ENCODE measurements around the gene EGLN3.
"Not testable (repeated sequence)": the region's sequence is repeated elsewhere in the genome, so short reads cannot be mapped to it uniquely, and the experiment has no call there.

EGLN3 gene

DNA sequence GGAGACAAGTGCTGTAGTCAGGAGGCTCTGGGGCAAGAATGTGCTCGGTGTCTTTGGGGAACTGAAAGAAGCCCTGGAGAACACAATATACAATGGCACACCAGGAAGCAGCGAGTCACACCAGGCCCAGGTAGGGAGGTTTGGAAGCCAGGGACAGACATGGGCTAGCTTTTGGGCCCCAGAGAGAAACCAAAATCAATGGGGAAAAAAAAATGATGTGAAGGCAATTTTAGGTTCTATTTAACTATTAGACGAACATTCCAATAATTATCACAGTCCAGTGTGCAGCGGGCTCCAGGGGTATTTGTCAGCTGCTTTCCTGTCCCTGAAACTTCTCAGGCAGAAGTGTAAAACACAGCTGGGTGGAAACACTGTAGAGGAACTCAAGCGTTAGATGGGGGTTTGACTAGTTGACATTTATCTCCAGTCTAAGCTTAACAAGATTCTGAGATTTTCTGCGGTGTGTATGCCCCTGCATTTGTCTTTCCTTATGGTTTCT is 21.8 kb upstream of the EGLN3 start:
- no peak overlapping the region for H3K9ac ChIP-seq (ENCODE audit: low read depth, low read length)
- H3K9me3 ChIP-seq (ENCODE audit: control insufficient read depth, insufficient read depth, low read length), result no peaks in the 10 kb centered on the region
- no peaks in the 10 kb centered on the region for H3K4me1 ChIP-seq (ENCODE audit: insufficient read depth, low read length)
- no peaks in the 10 kb centered on the region for H3K36me3 ChIP-seq (ENCODE audit: insufficient read depth, low read length)

- not testable (repeated sequence) for H3K4me1 ChIP-seq (ENCODE audit: insufficient read depth, low read length); H3K9ac ChIP-seq (ENCODE audit: low read depth, low read length); H3K36me3 ChIP-seq (ENCODE audit: insufficient read depth, low read length); H3K9me3 ChIP-seq (ENCODE audit: control insufficient read depth, insufficient read depth, low read length)
Observed at GRCh38 chr14:33969846-33970245, 19.0 kb upstream of the EGLN3 start.

DNA sequence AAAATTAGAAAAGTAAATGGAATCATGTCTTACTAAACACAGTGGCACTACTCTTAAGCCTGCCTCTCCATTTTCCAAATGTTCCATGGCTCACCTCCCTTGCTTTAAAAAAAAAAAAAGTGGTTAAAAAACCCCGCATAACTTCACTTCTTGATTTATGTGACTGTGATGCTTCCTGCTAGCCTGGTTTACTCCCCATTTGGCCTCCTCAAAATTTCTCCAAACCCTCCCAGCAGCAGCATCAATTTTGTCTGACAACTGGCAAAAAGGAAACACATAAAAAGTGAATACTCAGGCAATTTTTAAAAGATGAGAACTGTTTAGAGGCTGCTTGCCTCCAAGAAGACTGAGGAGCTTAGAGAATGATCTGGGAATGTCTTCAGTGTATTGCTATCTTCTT is 17.8 kb upstream of the EGLN3 start:
- H3K9me3 ChIP-seq (ENCODE audit: control insufficient read depth, insufficient read depth, low read length), result no peaks in the 10 kb centered on the region
- H3K9ac ChIP-seq (ENCODE audit: low read depth, low read length), result no peak overlapping the region
- H3K36me3 ChIP-seq (ENCODE audit: insufficient read depth, low read length), result no peaks in the 10 kb centered on the region
- H3K4me1 ChIP-seq (ENCODE audit: insufficient read depth, low read length), result peaks cover 5% of the 10 kb centered on the region; the same call in 1 of the 2 replicates

GRCh38 chr14:33967138-33967537 is 16.3 kb upstream of the EGLN3 start:
- Histone ChIP-seq H3K36me3 (ENCODE audit: insufficient read depth, low read length) (no peaks in the 10 kb centered on the region), H3K9ac (ENCODE audit: low read depth, low read length) (no peak overlapping the region), H3K4me1 (ENCODE audit: insufficient read depth, low read length) (peaks cover 5% of the 10 kb centered on the region; the same call in 1 of the 2 replicates), H3K9me3 (ENCODE audit: control insufficient read depth, insufficient read depth, low read length) (no peaks in the 10 kb centered on the region)

DNA sequence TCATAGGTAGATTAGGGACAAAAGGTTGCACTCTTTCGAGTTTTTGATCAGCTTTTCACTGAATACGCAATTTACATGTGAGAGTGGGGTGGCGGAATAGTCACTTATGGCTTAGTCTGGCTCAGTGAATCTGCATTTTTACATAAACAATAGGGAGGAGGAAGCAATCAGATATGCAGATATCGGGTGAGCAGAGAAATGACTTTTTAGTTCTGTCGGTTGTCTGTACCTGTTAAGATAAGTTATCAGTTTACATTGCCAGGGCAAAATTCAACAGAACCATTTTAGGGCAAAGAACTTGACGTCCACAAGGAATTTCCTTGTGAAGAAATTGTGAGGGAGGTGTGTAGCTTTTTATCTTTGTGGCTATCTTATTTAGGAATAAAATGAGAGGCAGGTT is 15.4 kb upstream of the EGLN3 start:
- H3K36me3 ChIP-seq (ENCODE audit: insufficient read depth, low read length), result no peaks in the 10 kb centered on the region
- H3K4me1 ChIP-seq (ENCODE audit: insufficient read depth, low read length), result peaks cover 5% of the 10 kb centered on the region; the same call in 1 of the 2 replicates
- H3K9ac ChIP-seq (ENCODE audit: low read depth, low read length), result no peak overlapping the region
- no peaks in the 10 kb centered on the region for H3K9me3 ChIP-seq (ENCODE audit: control insufficient read depth, insufficient read depth, low read length)

DNA sequence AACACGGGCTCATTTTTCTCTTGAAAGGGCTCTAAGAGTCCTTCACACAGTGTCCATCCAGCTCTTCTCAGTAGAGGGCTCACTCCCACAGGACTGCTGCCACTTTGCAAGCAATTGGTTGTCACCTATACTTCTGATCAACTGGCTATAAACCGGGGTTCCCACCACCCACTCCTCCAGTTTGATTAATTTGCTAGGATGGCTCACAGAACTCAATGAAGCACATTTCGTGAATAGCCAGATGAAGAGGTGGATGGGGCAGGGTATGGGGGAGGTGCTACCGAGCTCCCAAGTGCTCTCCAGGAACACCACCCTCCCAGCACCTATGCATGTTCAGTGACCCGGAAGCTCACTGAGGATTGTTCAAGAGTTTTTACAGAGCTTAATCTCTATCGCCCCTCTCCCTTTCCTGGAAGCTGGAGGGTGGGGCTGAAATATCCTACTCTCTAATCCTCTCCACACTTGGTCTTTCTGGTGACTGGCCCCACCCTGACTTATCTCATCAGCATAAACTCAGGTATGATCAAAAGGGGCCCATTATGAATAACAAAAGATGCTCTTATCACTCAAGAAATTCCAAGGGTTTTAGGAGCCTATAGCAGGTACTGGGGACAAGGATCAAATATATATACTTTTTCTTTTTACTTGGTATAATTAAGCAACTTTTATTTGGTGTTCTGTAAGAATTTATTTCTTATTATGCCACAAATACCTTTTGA is 13.9 kb upstream of the EGLN3 start:
- no peaks in the 10 kb centered on the region for H3K36me3 ChIP-seq (ENCODE audit: insufficient read depth, low read length)
- H3K9ac ChIP-seq (ENCODE audit: low read depth, low read length), result no peak overlapping the region
- H3K9me3 ChIP-seq (ENCODE audit: control insufficient read depth, insufficient read depth, low read length), result no peaks in the 10 kb centered on the region
- peaks cover 7% of the 10 kb centered on the region for H3K4me1 ChIP-seq (ENCODE audit: insufficient read depth, low read length)

GRCh38 chr14:33963892-33964291 is 13.0 kb upstream of the EGLN3 start:
- no peak overlapping the region for H3K9ac ChIP-seq (ENCODE audit: low read depth, low read length)
- H3K4me1 ChIP-seq (ENCODE audit: insufficient read depth, low read length), result peaks cover 9% of the 10 kb centered on the region
- no peaks in the 10 kb centered on the region for H3K9me3 ChIP-seq (ENCODE audit: control insufficient read depth, insufficient read depth, low read length)
- no peaks in the 10 kb centered on the region for H3K36me3 ChIP-seq (ENCODE audit: insufficient read depth, low read length)

DNA sequence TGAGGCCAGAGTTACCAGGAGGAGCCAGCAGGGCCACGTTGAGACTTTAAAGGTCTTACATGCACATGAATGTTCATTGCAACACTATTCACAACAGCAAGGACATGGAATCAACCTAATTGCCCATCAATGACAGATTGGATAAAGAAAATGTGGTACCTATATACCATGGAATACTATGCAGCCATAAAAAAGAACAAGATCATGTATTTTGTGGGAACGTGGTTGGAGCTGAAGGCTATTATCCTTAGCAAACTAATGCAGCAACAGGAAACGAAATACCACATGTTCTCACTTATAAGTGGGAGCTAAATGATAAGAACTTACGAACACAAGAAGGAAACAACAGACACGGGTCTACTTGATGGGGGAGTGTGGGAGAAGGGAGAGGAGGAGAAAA is 11.6 kb upstream of the EGLN3 start:
- not testable (repeated sequence) for H3K4me1 ChIP-seq (ENCODE audit: insufficient read depth, low read length); H3K9me3 ChIP-seq (ENCODE audit: control insufficient read depth, insufficient read depth, low read length); H3K36me3 ChIP-seq (ENCODE audit: insufficient read depth, low read length); H3K9ac ChIP-seq (ENCODE audit: low read depth, low read length)

DNA sequence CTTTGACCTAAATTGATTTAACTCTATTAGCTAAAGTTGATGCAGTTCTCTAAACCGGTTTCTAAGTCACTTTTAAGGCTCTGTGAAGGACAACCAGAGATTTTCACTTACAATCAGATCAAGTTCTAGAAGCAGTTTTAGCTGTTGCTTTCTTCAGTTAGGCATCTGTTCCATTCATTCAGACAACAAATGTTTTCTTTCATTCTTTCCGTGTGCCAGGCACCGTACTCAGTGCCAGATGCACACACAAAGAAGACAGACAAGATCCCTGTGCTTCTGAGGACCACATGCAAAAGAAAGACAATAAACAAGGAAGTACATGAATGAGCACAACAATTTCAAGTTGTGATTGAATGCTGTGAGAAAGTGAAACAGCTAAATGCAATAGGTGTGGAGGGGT is 11.1 kb upstream of the EGLN3 start:
- Histone ChIP-seq H3K36me3 (ENCODE audit: insufficient read depth, low read length) (no peaks in the 10 kb centered on the region), H3K9me3 (ENCODE audit: control insufficient read depth, insufficient read depth, low read length) (no peaks in the 10 kb centered on the region), H3K4me1 (ENCODE audit: insufficient read depth, low read length) (peaks cover 9% of the 10 kb centered on the region), H3K9ac (ENCODE audit: low read depth, low read length) (no peak overlapping the region)

DNA sequence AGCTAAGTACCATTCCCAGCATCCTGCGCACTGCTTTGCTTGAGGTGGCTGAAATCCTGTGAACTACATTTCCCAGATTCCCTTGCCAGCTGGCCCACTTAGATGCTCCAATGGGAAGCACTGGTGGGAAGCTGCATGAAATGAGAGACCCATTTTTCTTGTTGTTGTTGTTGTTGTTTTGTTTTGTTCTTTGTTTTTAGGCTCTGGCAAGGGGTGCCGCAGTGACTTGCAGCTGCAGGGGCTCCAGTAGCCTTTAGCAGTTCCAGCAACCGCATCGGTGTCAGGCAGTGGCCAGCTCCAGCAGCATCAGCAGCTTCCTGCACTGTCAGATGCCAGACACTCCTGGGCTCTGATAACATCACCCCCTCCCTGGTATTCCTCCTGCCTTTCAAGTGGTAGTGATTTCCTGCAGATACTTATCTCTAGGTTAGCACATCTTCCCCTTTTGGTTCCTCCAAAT is 8.8 kb upstream of the EGLN3 start:
- peaks cover 5% of the 10 kb centered on the region; the same call in 1 of the 2 replicates for H3K4me1 ChIP-seq (ENCODE audit: insufficient read depth, low read length)
- no peaks in the 10 kb centered on the region for H3K9me3 ChIP-seq (ENCODE audit: control insufficient read depth, insufficient read depth, low read length)
- H3K36me3 ChIP-seq (ENCODE audit: insufficient read depth, low read length), result no peaks in the 10 kb centered on the region
- no peak overlapping the region; the same call in 1 of the 2 replicates for H3K9ac ChIP-seq (ENCODE audit: low read depth, low read length)

DNA sequence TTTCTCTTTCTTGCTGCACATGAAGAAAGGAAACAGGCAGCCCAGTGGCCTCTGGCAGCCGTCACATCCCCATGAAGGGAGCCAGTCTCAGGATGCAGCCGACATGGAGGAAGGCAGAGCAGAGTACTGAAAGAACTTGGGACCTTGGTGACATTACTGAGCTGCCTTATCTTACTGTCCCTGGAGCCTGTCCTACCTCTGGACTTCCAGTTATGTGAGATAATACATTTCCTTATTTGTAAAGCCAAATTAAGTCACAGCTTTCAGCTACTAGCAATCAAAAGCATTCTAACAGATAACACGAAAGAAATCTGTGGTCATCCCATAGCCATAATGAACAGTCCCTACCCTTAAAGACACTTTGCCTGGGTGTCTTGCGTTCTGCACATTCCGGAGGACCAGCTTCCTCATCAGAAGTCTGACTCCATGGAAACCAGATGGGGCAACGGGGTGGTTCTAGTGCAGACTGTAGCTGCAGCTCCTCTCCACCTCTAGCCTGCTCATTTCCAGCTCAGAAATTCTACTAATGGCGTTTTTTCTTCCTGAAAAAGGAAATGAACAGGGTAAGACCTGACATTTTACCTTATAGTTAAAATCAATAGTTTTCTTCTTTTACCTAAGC is 7.8 kb upstream of the EGLN3 start:
- H3K9ac ChIP-seq (ENCODE audit: low read depth, low read length), result no peak overlapping the region
- H3K9me3 ChIP-seq (ENCODE audit: control insufficient read depth, insufficient read depth, low read length), result no peaks in the 10 kb centered on the region
- no peaks in the 10 kb centered on the region for H3K36me3 ChIP-seq (ENCODE audit: insufficient read depth, low read length)
- peaks cover 5% of the 10 kb centered on the region; the same call in 1 of the 2 replicates for H3K4me1 ChIP-seq (ENCODE audit: insufficient read depth, low read length)

DNA sequence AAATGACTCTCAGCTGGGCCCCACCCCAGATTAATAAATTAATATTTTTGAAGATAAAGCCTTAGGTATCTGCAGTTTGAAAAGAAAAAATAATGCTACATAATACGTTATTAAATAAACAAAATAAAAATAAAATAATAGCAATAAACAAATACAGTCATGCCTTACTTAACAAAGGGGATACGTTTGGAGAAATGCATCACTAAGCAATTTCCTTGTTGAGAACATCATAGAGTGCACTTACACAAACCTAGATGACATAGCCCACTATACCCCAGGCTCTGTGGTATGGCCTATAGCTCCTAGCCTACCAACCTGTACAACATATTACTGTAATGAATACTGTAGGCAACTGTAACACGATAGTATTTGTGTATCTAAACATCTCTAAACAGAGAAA is 7.1 kb upstream of the EGLN3 start:
- Histone ChIP-seq H3K4me1 (ENCODE audit: insufficient read depth, low read length) (peaks cover 5% of the 10 kb centered on the region; the same call in 1 of the 2 replicates), H3K36me3 (ENCODE audit: insufficient read depth, low read length) (no peaks in the 10 kb centered on the region), H3K9me3 (ENCODE audit: control insufficient read depth, insufficient read depth, low read length) (no peaks in the 10 kb centered on the region), H3K9ac (ENCODE audit: low read depth, low read length) (no peak overlapping the region)

GRCh38 chr14:33957299-33957698 is 6.4 kb upstream of the EGLN3 start:
- Histone ChIP-seq H3K36me3 (ENCODE audit: insufficient read depth, low read length) (no peaks in the 10 kb centered on the region), H3K9me3 (ENCODE audit: control insufficient read depth, insufficient read depth, low read length) (no peaks in the 10 kb centered on the region), H3K9ac (ENCODE audit: low read depth, low read length) (no peak overlapping the region), H3K4me1 (ENCODE audit: insufficient read depth, low read length) (peaks cover 5% of the 10 kb centered on the region; the same call in 1 of the 2 replicates)

DNA sequence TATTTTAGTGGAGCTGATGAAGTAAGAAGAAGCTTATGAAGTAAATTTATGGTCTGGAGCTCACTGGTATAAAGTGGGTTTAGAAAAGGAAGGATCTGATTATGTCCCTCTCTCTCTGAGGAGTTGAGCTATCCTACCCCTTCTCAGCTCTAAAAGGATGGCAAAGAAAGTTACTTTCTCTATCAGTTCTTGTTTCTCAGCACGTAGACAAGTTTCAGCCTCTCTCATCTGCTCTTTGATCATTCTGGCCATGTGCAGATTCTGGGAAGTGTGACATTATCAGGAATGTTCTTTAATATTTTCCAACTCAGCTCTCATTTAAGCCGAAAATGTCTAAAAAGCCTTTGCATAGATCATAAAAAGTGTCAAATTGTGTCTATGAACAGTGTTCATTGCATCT is 5.8 kb upstream of the EGLN3 start:
- Histone ChIP-seq H3K4me1 (ENCODE audit: insufficient read depth, low read length) (peaks cover 6% of the 10 kb centered on the region; the same call in 1 of the 2 replicates), H3K9me3 (ENCODE audit: control insufficient read depth, insufficient read depth, low read length) (no peaks in the 10 kb centered on the region), H3K36me3 (ENCODE audit: insufficient read depth, low read length) (no peaks in the 10 kb centered on the region), H3K9ac (ENCODE audit: low read depth, low read length) (no peak overlapping the region)

DNA sequence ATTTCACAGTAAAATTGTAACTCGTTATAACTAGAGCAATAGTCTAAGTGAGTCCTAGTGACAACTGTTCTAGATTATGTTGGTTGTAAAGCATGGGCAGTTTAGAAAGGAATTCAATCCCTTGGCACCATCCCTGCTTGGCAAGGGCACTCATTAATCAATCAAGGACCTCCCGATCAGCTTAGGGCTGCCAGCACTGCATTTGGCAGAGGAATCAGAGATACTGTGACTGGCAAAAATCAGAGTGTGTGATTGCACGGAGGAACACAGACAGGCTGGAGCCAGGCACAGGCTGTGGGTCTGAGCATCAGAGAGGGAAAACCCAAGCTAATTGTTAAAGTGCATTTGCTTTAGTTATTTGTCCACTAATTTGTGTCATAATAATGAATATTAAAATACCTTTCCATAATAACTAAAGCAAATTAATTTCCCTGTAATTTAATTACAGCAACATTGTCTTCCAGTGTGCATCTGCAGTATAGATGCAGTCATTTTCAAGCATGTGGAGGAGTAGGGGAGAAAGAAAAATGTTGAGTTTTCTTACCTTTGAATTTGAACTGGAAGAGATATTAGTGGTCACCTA is 3.2 kb upstream of the EGLN3 start:
- Histone ChIP-seq H3K9ac (ENCODE audit: low read depth, low read length) (no peak overlapping the region), H3K36me3 (ENCODE audit: insufficient read depth, low read length) (no peaks in the 10 kb centered on the region), H3K4me1 (ENCODE audit: insufficient read depth, low read length) (peaks cover 6% of the 10 kb centered on the region; the same call in 1 of the 2 replicates), H3K9me3 (ENCODE audit: control insufficient read depth, insufficient read depth, low read length) (no peaks in the 10 kb centered on the region)
